D721Med (cell line): Measurements from ENCODE around the gene ERCC3.
"Not testable (repeated sequence)": the region's sequence is repeated elsewhere in the genome, so short reads cannot be mapped to it uniquely, and the experiment has no call there.

Source experiments
- DNase-seq: peaks from one replicate; pipeline ENCODE4 v3.0.0; 2011; ENCODE audit warnings: low spot score; ENCODE audit not compliant: insufficient read length
- FAIRE-seq: peaks from 2 replicates; lab custom pipeline; 2011; peaks lifted over from hg19 to GRCh38; lab: Jason Lieb, UNC
- TF ChIP-seq, protein P1 (sequence below): IDR thresholded peaks from 2 replicates; pipeline ENCODE4 v1.5.1; 2012; ENCODE audit warnings: mild to moderate bottlenecking, control low read depth; ENCODE audit not compliant: insufficient read depth; ENCODE audit errors: missing control alignments

ERCC3 gene

DNA sequence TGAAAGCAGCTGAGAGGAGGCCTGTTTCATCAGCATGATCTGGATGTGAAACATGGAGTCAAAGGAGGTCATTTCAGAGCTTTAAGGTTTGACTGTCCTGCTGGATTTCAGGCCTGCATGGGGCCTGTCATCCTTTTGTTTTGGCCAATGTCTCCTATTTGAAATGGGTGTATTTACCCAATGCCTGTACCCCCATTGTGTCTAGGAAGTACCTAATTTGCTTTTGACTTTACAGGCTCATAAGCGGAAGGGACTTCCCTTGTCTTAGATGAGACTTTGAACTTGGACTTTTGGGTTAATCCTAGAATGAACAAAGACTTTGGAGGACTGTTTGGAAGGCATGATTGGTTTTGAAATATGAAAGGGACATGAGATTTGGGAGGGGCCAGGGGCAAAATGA lies 54.5 kb downstream of the ERCC3 start:
- TF ChIP-seq, protein P1, sequence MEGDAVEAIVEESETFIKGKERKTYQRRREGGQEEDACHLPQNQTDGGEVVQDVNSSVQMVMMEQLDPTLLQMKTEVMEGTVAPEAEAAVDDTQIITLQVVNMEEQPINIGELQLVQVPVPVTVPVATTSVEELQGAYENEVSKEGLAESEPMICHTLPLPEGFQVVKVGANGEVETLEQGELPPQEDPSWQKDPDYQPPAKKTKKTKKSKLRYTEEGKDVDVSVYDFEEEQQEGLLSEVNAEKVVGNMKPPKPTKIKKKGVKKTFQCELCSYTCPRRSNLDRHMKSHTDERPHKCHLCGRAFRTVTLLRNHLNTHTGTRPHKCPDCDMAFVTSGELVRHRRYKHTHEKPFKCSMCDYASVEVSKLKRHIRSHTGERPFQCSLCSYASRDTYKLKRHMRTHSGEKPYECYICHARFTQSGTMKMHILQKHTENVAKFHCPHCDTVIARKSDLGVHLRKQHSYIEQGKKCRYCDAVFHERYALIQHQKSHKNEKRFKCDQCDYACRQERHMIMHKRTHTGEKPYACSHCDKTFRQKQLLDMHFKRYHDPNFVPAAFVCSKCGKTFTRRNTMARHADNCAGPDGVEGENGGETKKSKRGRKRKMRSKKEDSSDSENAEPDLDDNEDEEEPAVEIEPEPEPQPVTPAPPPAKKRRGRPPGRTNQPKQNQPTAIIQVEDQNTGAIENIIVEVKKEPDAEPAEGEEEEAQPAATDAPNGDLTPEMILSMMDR, result no peak
- DNase-seq (no peak), FAIRE-seq (no peak)

DNA sequence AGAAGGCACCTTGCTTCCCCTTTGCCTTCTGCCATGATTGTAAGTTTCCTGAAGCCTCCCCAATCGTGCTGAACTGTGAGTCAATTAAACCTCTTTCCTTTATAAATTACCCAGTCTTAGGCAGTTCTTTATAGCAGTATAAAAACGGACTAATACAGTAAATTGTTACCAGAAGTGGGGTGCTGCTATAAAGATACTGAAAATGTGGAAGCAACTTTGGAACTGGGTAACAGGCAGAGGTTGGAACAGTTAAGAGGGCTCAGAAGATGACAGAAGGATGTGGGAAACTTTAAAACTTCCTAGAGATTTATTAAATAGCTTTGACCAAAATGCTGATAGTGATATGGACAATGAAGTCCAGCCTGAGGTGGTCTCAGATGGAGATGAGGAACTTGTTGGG lies 56.2 kb downstream of the ERCC3 start:
- FAIRE-seq, DNase-seq: not testable (repeated sequence)

DNA sequence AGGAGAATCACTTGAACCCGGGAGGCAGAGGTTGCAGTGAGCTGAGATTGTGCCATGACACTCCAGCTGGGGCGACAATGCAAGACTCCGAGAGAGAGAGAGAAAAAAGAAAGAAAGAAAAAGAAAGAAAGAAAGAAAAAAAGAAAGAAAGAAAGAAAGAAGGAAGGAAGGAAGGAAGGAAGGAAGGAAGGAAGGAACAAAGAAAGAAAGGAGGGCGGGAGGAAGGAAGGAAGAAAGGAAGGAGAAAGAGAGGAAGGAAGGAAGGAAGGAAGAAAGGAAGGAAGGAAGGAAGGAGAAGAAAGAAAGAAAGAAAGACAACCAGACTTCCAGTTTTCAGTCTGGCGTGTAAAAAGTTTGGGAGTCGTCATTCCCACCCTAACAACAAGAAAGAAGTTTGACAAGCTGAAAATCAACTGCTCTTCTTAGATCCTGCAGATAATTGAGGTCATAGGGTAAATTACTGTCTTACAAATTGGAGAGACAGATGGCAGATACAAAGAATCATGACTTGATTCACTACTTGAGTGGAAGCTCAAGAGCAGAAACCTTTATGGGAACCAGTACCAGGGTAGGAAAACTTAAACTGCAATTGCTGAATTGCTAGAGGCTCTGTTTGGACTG lies 58.8 kb downstream of the ERCC3 start:
- FAIRE-seq (no peak), DNase-seq (no peak)
- TF ChIP-seq, protein P1, result no peak

DNA sequence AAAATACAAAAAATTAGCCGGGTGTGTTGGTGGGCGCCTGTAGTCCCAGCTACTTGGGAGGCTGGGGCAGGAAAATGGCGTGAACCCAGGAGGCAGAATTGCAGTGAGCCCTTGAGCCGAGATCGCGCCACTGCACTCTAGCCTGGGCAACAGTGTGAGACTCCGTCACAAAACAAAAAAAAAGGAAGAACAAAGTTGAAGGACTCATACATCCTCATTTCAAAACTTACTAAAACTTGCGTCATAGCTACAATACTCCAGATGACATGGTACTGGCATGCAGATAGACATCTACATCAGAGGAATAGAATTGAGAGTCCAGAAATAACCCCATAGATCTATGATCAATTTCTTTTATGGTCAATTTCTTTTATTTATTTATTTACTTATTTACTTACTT lies 60.2 kb downstream of the ERCC3 start:
- no peak for FAIRE-seq
- TF ChIP-seq, protein P1, result no peak
- no peak for DNase-seq

- TF ChIP-seq, protein P1, result no peak
- DNase-seq (no peak), FAIRE-seq (no peak)
These were observed 62.6 kb downstream of the ERCC3 start for GRCh38 chr2:127231130-127231865.

DNA sequence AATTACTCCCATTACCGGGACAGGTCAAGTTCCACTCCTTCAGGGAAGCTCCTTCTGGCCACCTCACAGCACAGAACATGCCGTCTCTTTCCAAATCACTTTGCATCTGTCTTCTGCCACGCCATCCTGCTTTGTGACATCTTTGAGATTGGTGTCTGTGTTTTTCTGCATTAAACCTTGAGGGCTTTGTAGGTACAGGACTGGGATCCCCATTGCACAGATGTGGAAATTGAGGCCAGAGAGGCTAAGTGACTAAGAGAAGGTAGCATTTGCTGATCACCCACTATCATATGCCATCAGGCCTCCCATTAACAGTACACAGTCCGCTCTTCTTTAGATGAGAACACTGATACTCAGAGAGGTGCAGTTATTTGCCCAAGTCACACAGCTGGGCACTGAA lies 64.4 kb downstream of the ERCC3 start:
- TF ChIP-seq, protein P1, result no peak
- FAIRE-seq (no peak), DNase-seq (no peak)

- TF ChIP-seq, protein P1, result no peak
- DNase-seq (no peak), FAIRE-seq (no peak)
These were observed 65.8 kb downstream of the ERCC3 start for GRCh38 chr2:127228102-127228501.

- DNase-seq, FAIRE-seq: not testable (repeated sequence)
These were observed 66.7 kb downstream of the ERCC3 start for GRCh38 chr2:127227264-127227660.
